GM03348 (cell line): ENCODE measurements around the gene PLCG2.
"Not testable (repeated sequence)": the region's sequence is repeated elsewhere in the genome, so short reads cannot be mapped to it uniquely, and the experiment has no call there.

ENCODE experiments used
- DNase-seq: peaks from one replicate; pipeline ENCODE4 v3.0.0; 2012; ENCODE audit warnings: low spot score

PLCG2 gene

GRCh38 chr16:81877490-81877889 is 98.4 kb downstream of the PLCG2 start:
- DNase-seq, result not testable (repeated sequence)

DNA sequence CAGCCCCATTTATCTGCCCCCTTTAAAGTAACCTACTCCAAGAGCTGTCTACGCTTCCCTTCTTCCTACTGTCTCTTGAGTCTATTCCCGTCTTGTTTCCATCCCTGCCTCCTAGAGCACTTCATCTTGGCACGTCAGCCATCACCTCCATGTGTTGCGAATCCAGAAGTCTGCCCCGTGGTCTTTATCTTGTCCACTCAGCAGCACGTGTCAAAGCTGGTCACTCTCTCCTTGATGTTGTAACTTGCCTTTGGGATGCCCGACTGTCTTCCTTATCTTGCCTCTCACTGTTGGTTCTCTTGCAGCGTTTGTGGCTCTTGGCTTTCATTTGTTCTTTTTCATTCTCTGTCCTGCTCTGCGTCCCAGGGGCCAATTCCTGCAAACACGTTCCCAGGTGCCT is 99.4 kb downstream of the PLCG2 start:
- no peak for DNase-seq

DNA sequence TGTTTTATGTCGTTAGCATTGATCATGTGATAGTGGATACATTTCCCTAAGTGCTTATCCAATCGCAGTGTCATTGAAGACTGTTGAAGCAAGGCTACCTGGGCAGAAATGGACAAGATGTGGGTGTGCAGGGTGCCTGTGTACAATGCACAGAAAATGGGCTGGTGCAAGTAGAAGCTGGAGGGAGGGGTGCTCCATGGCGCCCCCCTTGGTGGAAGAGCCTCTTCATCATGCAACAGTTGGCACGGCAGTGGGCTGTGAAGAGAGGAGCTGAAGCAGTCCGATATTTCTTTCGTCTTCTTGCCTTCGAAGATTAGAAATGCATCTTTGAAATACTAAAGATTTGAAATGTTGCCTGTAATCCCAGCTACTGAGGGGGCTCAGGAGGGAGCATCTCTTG is 100.5 kb downstream of the PLCG2 start:
- DNase-seq, result no peak

- DNase-seq, result no peak
These were observed 101.7 kb downstream of the PLCG2 start for GRCh38 chr16:81880816-81881215.

- no peak for DNase-seq
These were observed 102.1 kb downstream of the PLCG2 start for GRCh38 chr16:81881228-81881627.

DNA sequence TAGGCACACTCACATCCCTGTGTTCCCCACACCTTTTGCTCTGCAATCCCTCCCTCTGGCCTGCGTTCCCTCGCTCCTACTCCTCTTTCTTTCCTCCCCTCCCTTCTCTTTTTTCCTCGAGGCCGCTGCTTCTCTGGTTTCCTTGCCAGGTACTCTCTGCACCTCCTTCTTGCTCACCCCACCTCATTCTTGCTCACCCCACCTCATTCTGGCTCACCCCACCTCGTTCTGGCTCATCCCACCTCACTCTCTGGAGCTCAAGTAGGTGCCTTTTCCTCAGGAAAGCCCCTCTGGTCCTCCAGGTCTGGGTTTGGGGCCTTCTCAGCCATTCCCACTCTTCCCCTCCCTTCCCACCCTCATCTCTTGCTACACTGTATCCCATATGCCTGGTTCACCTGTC is 103.5 kb downstream of the PLCG2 start:
- DNase-seq, result no peak

DNA sequence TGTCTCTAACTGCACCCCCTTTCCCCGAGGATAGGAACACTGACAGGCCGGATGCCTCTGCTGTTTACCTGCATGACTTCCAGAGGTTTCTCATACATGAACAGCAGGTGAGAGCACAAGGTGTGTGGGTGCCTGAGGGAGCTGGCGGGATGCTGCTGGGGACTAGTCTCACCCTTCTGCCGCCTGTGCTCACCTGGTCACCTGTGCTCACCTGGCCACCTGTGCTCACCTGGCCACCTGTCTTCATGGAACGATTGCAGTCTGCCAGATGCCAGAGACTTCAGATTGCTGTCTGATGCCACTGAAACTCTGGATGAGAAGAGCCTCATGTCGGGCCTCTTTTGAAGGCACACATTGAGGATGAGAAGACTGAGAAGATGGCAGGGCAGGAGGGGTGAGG is 104.1 kb downstream of the PLCG2 start:
- DNase-seq, result no peak

GRCh38 chr16:81885976-81886586 is 107.0 kb downstream of the PLCG2 start:
- peak; percentile 76 for DNase-seq

DNA sequence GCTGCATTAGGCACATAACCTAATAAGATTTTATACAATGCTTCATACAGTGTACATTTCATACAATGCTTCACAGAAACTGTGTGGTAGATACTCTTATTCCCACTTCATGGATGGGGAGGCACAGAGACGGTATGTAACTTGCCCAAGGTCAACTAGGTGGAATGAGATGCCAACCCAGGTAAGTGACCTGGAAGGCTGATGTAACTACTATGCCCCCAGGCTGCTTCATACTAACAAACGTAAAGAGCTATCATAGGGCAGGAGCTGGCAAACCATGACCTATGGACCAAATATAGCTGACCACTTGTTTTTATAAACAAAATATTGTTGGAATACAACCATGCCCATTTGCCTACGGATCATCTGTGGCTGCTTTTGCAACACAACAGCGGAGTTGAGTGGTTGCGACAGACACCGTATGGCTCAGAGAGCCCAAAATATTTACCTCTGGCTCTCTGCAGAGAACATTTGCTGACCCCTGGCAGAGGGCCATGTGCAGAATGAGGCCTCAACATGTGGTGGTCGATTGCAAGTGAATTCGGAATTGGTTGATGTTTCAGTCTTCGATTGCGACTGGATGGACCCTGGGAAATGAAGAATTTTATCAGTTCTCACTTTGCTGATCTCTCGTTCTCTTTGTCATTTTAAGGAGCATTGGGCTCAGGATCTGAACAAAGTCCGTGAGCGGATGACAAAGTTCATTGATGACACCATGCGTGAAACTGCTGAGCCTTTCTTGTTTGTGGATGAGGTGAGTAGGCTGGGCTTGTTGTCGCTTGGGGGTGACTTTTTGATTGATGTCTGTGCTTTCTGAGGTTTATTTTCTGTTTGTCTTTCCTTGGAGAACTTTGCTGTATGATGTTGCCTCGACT is 109.7 kb downstream of the PLCG2 start:
- DNase-seq, result no peak

DNA sequence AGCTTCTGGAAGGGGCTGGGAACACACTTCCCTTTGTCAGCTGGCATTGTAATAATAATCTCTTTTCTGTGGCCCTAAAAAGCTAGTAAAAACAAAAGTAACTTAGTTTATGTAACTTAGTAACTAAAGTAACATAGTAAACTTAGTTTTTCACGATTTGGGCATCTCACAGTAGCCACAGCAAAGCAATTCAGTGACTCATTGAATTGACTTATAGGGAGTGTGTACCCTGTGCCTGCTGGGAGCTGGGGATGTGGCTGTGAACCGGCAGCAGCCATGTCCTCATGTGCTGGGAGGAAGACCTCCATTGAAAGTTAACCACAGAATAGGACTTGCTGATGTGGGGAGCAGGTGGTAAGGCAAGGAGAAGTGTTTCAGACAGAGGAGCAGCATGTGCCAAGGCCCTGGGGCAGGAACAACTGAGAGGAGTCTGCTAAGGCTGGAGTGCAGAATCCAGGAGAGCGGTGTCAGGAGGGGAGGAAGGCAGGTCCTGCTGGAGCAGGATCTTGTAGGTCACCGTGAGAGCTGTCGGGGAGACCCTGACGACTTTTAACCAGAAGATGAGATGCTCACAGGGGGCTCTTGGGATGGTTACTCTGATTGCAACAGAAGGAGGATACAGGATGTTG is 112.8 kb downstream of the PLCG2 start:
- DNase-seq, result no peak

DNA sequence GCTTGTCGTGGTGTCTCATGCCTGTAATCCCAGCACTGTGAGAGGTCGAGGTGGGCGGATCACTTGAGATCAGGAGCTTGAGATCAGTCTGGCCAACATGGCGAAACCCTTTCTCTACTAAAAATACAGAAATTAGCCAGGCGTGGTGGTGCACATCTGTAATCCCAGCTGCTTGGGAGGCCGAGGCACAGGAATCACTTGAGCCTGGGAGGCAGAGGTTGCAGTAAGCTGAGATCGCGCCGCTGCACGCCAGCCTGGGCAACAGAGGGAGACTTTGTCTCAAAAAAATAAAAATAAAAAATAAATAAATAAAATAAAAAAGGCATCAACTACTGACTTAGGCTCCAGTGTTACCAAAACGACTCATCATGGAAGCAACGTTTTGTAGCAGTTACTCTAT is 115.5 kb downstream of the PLCG2 start:
- DNase-seq, result no peak

- no peak for DNase-seq
These were observed 117.8 kb downstream of the PLCG2 start for GRCh38 chr16:81896902-81897301.

GRCh38 chr16:81899601-81900000 is 120.5 kb downstream of the PLCG2 start:
- DNase-seq, result no peak

GRCh38 chr16:81900014-81900413 is 120.9 kb downstream of the PLCG2 start:
- no peak for DNase-seq

DNA sequence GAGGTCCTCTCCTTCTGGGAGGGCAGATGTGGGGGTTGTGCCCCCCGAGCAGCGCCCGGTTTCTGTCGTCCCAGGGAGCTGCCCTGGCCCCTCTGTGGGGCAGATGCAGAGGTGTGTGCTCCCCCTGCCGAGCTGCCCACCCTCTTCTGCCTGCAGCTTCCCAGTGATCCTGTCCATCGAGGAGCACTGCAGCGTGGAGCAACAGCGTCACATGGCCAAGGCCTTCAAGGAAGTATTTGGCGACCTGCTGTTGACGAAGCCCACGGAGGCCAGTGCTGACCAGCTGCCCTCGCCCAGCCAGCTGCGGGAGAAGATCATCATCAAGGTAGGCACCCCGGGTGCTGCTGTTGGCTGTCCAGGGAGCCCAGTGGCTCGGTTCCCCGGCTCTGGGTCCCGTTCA is 121.4 kb downstream of the PLCG2 start:
- no peak for DNase-seq

DNA sequence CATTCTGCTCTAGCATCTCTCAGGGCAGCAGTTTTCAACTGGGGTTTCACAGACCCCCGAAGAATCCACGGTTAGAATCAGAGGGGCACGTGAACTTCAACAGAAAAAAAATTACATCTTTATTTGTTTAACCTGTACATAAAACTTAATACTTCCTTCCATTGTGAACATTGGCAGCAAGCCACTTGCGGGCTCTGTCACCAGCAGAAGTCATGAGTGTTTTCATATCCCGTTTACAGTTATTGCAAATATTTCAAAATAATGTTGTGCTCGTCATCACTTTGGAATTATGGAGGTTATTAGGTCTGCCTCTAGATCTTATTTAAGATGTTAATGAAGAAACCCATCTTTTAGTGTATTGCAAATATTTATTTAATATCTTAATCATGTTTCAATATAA is 122.4 kb downstream of the PLCG2 start:
- DNase-seq, result no peak

- no peak for DNase-seq
These were observed 122.9 kb downstream of the PLCG2 start for GRCh38 chr16:81902025-81902424.

- no peak for DNase-seq
These were observed 125.2 kb downstream of the PLCG2 start for GRCh38 chr16:81904320-81904719.

DNA sequence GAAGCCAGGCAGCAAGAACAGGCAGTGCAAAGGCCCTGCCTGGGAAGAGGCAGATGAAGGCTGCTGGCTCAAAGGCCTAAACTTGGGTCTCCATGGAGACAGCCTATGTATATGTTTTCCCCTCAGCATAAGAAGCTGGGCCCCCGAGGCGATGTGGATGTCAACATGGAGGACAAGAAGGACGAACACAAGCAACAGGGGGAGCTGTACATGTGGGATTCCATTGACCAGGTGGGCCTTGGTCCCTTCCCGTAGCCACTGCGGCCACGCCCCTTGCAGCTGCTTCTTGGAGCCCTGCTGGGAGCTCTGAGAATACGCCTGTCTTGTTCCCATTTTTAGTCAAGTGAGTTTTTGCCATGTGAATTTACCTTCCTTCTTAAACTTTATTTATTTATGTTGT is 126.2 kb downstream of the PLCG2 start:
- DNase-seq, result no peak

GRCh38 chr16:81907681-81908080 is 128.6 kb downstream of the PLCG2 start:
- DNase-seq, result no peak

DNA sequence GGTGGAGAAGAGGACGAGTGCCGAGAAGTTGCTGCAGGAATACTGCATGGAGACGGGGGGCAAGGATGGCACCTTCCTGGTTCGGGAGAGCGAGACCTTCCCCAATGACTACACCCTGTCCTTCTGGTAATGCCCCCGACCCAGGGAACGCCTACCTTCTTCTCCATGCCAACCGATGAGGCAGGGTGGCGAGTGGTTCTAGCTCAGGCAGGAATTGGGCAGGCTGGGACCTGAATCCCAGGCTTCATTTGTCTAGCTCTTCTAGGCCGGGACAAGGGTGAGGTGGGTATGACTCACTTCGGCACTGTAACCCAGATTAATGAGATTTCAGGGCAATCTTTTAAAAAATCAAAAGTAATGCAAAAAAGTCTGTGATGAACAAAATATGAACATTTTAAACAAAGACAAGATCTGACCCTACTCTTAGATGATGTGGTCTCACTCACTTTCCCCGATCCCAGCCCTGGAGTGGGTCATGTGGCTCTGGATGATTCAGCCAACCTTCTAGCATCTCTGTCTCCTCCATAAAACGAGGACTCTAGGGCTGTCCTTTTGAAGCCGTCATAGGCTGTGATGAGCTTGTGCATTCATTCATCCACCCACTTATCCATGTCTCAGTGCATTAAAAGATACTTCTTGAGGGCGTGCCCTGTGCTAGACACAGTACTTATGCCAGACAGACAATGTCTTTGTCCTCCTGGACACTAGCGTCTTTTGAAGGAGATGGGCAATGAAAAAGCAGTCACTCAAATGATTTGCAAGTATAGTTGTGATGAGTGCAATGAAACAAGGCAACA is 129.6 kb downstream of the PLCG2 start:
- no peak for DNase-seq

DNA sequence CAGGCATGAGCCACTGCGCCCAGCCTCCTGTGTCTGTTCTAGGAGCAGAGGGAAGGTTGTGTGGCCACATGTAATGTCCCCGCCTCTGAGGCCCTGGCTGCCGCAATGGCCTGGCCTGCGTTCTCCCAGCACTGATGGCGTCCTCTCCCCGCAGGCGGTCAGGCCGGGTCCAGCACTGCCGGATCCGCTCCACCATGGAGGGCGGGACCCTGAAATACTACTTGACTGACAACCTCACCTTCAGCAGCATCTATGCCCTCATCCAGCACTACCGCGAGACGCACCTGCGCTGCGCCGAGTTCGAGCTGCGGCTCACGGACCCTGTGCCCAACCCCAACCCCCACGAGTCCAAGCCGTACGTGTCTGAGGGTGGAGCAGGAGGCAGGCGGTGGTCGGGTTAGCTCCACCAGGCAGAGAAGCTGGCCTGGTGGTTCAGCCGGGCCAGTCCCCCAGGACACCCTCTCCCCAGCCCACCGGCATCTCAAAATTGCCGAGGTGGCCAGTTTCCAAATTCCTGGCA is 131.3 kb downstream of the PLCG2 start:
- no peak for DNase-seq
